HEK293T (cell line): ENCODE results near the gene LRRC4C.

Experiments
- CTCF ChIA-PET: fragments of 350-600 bp; formaldehyde crosslinking; extraction: SDS; loops from one replicate; lab custom pipeline; 2021; ENCODE audit warnings: antibody characterized with exemption, inconsistent platforms; lab: Yijun Ruan, JAX
- POLR2A ChIA-PET: fragments of 350-600 bp; formaldehyde crosslinking; extraction: SDS; loops from one replicate; lab custom pipeline; 2020; ENCODE audit warnings: antibody characterized with exemption, inconsistent platforms; lab: Yijun Ruan, JAX
- DNase-seq: peaks from one replicate; pipeline ENCODE4 v3.0.0; 2012; ENCODE audit warnings: mixed read lengths; ENCODE audit errors: extremely low spot score
- ARNT ChIP-seq: fragments of 450-650 bp; IDR thresholded peaks from 2 replicates; pipeline ENCODE4 v1.6.1; 2017; ENCODE audit warnings: mild to moderate bottlenecking
- BHLHE40 ChIP-seq: fragments of 450-650 bp; IDR thresholded peaks from 2 replicates; pipeline ENCODE4 v1.6.1; 2016; ENCODE audit warnings: mild to moderate bottlenecking, moderate library complexity, borderline replicate concordance
- CTBP1 ChIP-seq: fragments of 450-650 bp; IDR thresholded peaks from 2 replicates; pipeline ENCODE4 v1.6.1; 2016; ENCODE audit warnings: borderline replicate concordance
- ELF4 ChIP-seq: fragments of 450-650 bp; IDR thresholded peaks from 2 replicates; pipeline ENCODE4 v1.6.1; 2017; ENCODE audit warnings: antibody characterized with exemption
- FOXA1 ChIP-seq: fragments of 450-650 bp; IDR thresholded peaks from 2 replicates; pipeline ENCODE4 v1.6.1; 2016; ENCODE audit warnings: mild to moderate bottlenecking
- FOXK2 ChIP-seq: fragments of 450-650 bp; IDR thresholded peaks from 2 replicates; pipeline ENCODE4 v1.6.1; 2016; ENCODE audit warnings: mild to moderate bottlenecking
- FOXM1 ChIP-seq: fragments of 450-650 bp; IDR thresholded peaks from 2 replicates; pipeline ENCODE4 v1.6.1; 2017; ENCODE audit warnings: mild to moderate bottlenecking, borderline replicate concordance
- HDGF ChIP-seq: fragments of 450-650 bp; IDR thresholded peaks from 2 replicates; pipeline ENCODE4 v1.6.1; 2017; ENCODE audit warnings: antibody characterized with exemption, borderline replicate concordance
- L3MBTL2 ChIP-seq: fragments of 450-650 bp; conservative IDR thresholded peaks from 2 replicates; pipeline ENCODE4 v1.6.1; 2016; ENCODE audit warnings: mild to moderate bottlenecking
- LEF1 ChIP-seq: fragments of 450-650 bp; IDR thresholded peaks from 2 replicates; pipeline ENCODE4 v1.6.1; 2017; ENCODE audit warnings: mild to moderate bottlenecking, borderline replicate concordance
- NFRKB ChIP-seq: fragments of 450-650 bp; IDR thresholded peaks from 2 replicates; pipeline ENCODE4 v1.6.1; 2016; ENCODE audit warnings: mild to moderate bottlenecking, moderate library complexity
- PKNOX1 ChIP-seq: fragments of 450-650 bp; IDR thresholded peaks from 2 replicates; pipeline ENCODE4 v1.6.1; 2016
- SP1 ChIP-seq: fragments of 450-650 bp; IDR thresholded peaks from 2 replicates; pipeline ENCODE4 v1.6.1; 2017
- SUZ12 ChIP-seq: fragments of 450-650 bp; IDR thresholded peaks from 2 replicates; pipeline ENCODE4 v1.6.1; 2016; ENCODE audit warnings: mild to moderate bottlenecking
- TARDBP ChIP-seq: fragments of 450-650 bp; IDR thresholded peaks from 2 replicates; pipeline ENCODE4 v1.6.1; 2016
- ZNF384 ChIP-seq: fragments of 450-650 bp; IDR thresholded peaks from 2 replicates; pipeline ENCODE4 v1.6.1; 2016

The LRRC4C gene

DNA sequence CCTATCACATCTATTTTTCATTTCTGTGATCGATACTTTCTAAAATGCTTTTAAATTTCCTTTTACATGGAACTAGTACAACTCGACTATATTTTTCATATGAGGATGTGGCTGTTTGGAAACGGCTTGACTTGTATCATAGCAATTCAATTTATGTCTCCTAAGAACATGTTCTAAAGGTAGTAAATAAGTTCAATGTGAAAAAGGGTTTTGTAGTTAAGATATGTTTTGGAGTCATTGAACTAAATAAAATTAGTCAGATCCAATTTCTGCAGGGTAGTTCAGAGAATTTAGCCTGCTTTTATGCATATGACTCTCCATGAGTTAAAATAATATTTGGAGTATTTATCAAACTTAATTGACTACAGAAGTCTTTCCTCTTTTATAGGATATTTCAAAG is 1121.4 kb downstream of the LRRC4C start:
- POLR2A ChIA-PET, result no interaction called here
- TF ChIP-seq LEF1, result no peak
- TF ChIP-seq NFRKB, result no peak
- no peak for TF ChIP-seq SP1
- no peak for TF ChIP-seq ELF4
- TF ChIP-seq SUZ12, result no peak
- no peak for TF ChIP-seq CTBP1
- TF ChIP-seq ZNF384, result no peak
- TF ChIP-seq FOXM1, result no peak
- TF ChIP-seq TARDBP, result no peak
- TF ChIP-seq FOXK2, result no peak
- no peak for TF ChIP-seq HDGF
- TF ChIP-seq BHLHE40, result no peak
- CTCF ChIA-PET, result no interaction called here

DNA sequence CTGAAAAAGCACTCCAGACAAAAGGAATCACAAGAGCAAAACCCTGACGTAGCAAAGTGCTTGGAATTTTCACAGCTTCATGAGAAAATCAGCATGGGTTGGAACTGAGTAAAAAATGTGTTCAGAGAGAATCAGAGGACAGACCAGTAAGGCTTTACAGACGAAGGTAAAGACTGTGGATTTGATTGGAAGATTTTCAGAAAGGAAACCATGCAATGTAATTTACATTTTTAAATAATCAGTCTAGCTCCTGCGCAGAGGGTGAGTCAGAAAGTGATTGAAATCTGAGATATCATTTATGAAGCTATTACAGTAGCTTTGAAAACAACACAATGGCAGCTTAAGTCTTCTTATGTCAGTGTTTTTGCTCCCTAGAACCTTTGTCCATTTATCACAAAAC is 1122.3 kb downstream of the LRRC4C start:
- ChIA-PET CTCF (no interaction called here), POLR2A (no interaction called here)
- DNase-seq, result no peak
- TF ChIP-seq FOXK2 (no peak), PKNOX1 (no peak), NFRKB (no peak), ARNT (no peak), SUZ12 (no peak), L3MBTL2 (no peak), CTBP1 (no peak), ZNF384 (no peak)

More for the DNA sequence above, 1121.4 kb downstream of the LRRC4C start:
- DNase-seq, result no peak

DNA sequence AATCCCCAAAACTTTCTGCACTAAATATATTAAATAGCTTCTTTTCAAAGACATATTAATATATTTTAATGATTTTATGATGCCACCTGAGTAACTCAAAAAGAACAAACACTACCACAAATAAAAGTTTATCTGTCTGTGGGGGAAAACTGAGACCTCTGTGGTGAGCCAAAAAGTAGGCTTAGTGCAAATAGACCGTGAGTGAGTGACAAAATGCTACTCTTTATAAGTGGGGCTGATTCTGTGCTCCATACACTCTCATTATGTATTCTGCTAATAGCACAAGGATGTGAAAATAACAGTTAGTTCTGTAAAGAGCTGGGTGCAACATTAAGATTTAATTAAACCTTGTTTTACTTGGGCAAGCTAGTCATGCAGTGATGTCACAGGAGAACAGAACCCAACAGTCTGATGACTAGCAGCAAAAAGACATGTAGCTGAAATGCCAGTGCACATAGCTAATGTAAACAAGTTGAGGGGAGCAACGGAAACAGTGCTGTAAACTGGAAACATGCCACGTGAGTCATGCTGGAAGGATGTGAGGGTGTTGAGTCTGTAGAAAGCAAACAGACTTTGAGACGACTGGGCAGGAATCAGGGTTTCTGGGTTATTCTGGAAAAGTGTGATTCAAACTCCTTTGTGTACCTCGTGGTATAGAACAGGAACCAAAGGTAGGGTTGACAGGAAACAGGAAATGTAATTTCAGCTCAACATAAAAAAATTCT is 1130.4 kb downstream of the LRRC4C start:
- ChIA-PET POLR2A (no interaction called here), CTCF (interaction anchor here (0.6 kb wide), 1 partner anchor 17 kb away, joined by 4 read pairs; no protein-coding TSS in a partner anchor)
- TF ChIP-seq ELF4 (no peak), FOXK2 (no peak), ZNF384 (no peak), FOXA1 (no peak), SP1 (no peak), ARNT (no peak), BHLHE40 (no peak), CTBP1 (no peak), LEF1 (no peak), FOXM1 (no peak), SUZ12 (no peak), HDGF (no peak), PKNOX1 (no peak), L3MBTL2 (no peak), TARDBP (no peak)
- DNase-seq, result no peak

- TF ChIP-seq FOXK2 (no peak), HDGF (no peak), LEF1 (no peak), SP1 (no peak), ELF4 (no peak), FOXA1 (no peak), TARDBP (no peak), PKNOX1 (no peak), L3MBTL2 (no peak), FOXM1 (no peak), ZNF384 (no peak)
- POLR2A ChIA-PET, result no interaction called here
- DNase-seq, result no peak
- CTCF ChIA-PET, result no interaction called here
These were observed 1136.2 kb downstream of the LRRC4C start for GRCh38 chr11:40323241-40323640.

- ChIA-PET CTCF (no interaction called here), POLR2A (no interaction called here)
- no peak for DNase-seq
- no peak for TF ChIP-seq ELF4
- no peak for TF ChIP-seq NFRKB
- no peak for TF ChIP-seq ZNF384
- no peak for TF ChIP-seq BHLHE40
- no peak for TF ChIP-seq FOXM1
- TF ChIP-seq ARNT, result no peak
- TF ChIP-seq L3MBTL2, result no peak
- TF ChIP-seq CTBP1, result no peak
- no peak for TF ChIP-seq FOXK2
- TF ChIP-seq SP1, result no peak
- TF ChIP-seq TARDBP, result no peak
- TF ChIP-seq SUZ12, result no peak
- no peak for TF ChIP-seq LEF1
- TF ChIP-seq HDGF, result no peak
- no peak for TF ChIP-seq PKNOX1
- no peak for TF ChIP-seq FOXA1
These were observed 1137.9 kb downstream of the LRRC4C start for GRCh38 chr11:40321537-40321936.

DNA sequence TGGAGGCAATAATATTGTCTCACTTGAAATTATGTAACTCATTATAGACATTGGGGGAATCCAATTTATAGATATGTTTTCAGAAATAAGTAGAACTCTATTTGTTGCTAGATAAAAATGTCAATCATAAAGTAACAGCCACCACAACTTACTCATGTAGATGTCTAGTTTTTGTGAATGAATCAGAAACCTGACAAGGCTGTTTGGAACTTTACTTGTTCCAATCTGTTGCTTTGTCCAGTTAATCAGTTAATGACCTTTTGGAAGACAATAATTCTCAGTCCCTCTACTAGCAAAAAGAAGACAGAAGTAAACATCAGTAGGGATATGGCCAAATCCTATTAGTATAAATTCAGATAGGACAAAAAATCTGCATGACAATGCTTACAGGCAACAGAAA is 1143.3 kb downstream of the LRRC4C start:
- ChIA-PET POLR2A (no interaction called here), CTCF (no interaction called here)
- no peak for DNase-seq
- no peak for TF ChIP-seq LEF1
- no peak for TF ChIP-seq FOXM1
- TF ChIP-seq ZNF384, result no peak
- no peak for TF ChIP-seq HDGF
- no peak for TF ChIP-seq L3MBTL2
- no peak for TF ChIP-seq FOXA1
- no peak for TF ChIP-seq SUZ12
- TF ChIP-seq TARDBP, result no peak
- TF ChIP-seq SP1, result no peak
- no peak for TF ChIP-seq PKNOX1
